ENCODE measurements around the gene HSPA2.

GRCh38 chr14:64493455-64493854, 47.1 kb upstream of the HSPA2 start:
- TF ChIP-seq EZH2phosphoT487 (IDR thresholded peaks at IDR 0.05; ENCODE audit: insufficient read depth, low read depth) (no peak), EZH2 (IDR thresholded peaks at IDR 0.05; ENCODE audit: insufficient read depth, poor library complexity, severe bottlenecking) (no peak)

All from GM23248 (cell line).